H9 (cell line): ENCODE data around the gene CMTM8. TPM values are rescaled to one million over a fixed set of nuclear protein-coding genes. Genes with fewer than 3 reads are reported as not detected.

ENCODE experiments used
- DNase-seq: peaks from one replicate; pipeline ENCODE4 v3.0.0-alpha.2; 2017
- H2AFZ ChIP-seq: one replicate; pipeline ENCODE4 v1.6.1; 2013; ENCODE audit warnings: mild to moderate bottlenecking, low read length, control low read depth, moderate library complexity
- H2AK5ac ChIP-seq: 2 replicates; pipeline ENCODE4 v1.6.1; 2013; ENCODE audit warnings: low read length, control low read depth, mixed read lengths; ENCODE audit not compliant: insufficient read length
- H2BK120ac ChIP-seq: one replicate; pipeline ENCODE4 v1.6.1; 2013; ENCODE audit warnings: low read depth, mild to moderate bottlenecking, low read length, control low read depth, inconsistent platforms; ENCODE audit not compliant: poor library complexity, severe bottlenecking
- H2BK12ac ChIP-seq: 2 replicates; pipeline ENCODE4 v1.6.1; 2013; ENCODE audit warnings: low read length, control low read depth, mixed read lengths, low read depth; ENCODE audit not compliant: insufficient read length
- H2BK15ac ChIP-seq: 2 replicates; pipeline ENCODE4 v1.6.1; 2013; ENCODE audit warnings: low read depth, low read length, control low read depth
- H2BK20ac ChIP-seq: one replicate; pipeline ENCODE4 v1.6.1; 2013; ENCODE audit warnings: low read depth, mild to moderate bottlenecking, low read length, control low read depth, inconsistent platforms; ENCODE audit not compliant: poor library complexity, severe bottlenecking
- H2BK5ac ChIP-seq: 2 replicates; pipeline ENCODE4 v1.6.1; 2013; ENCODE audit warnings: low read length, control low read depth, mixed read lengths; ENCODE audit not compliant: insufficient read length
- H3K14ac ChIP-seq: 2 replicates; pipeline ENCODE4 v1.6.1; 2013; ENCODE audit warnings: low read length, control low read depth; ENCODE audit not compliant: insufficient read depth
- H3K18ac ChIP-seq: 2 replicates; pipeline ENCODE4 v1.6.1; 2013; ENCODE audit warnings: low read depth, mild to moderate bottlenecking, mixed read lengths, low read length, control low read depth; ENCODE audit not compliant: insufficient read length
- H3K23ac ChIP-seq: 2 replicates; pipeline ENCODE4 v1.6.1; 2013; ENCODE audit warnings: low read length, control low read depth, mixed read lengths, low read depth; ENCODE audit not compliant: insufficient read length
- H3K23me2 ChIP-seq: 2 replicates; pipeline ENCODE4 v1.6.1; 2013; ENCODE audit warnings: low read depth, mild to moderate bottlenecking, mixed read lengths, low read length, control low read depth; ENCODE audit not compliant: insufficient read length, poor library complexity, severe bottlenecking
- H3K27ac ChIP-seq: 2 replicates; pipeline ENCODE4 v1.5.1; 2013; ENCODE audit warnings: low read length, control low read depth, mixed read lengths, low read depth; ENCODE audit not compliant: insufficient read length
- H3K27me3 ChIP-seq: 2 replicates; pipeline ENCODE4 v1.6.1; 2013; ENCODE audit warnings: low read length, control low read depth, inconsistent platforms; ENCODE audit not compliant: insufficient read depth
- H3K4ac ChIP-seq: 2 replicates; pipeline ENCODE4 v1.6.1; 2013; ENCODE audit warnings: low read depth, mild to moderate bottlenecking, control low read depth, inconsistent platforms, low read length, moderate library complexity
- H3K4me1 ChIP-seq: 2 replicates; pipeline ENCODE4 v1.6.1; 2013; ENCODE audit warnings: low read length, control low read depth, inconsistent platforms; ENCODE audit not compliant: insufficient read depth
- H3K4me2 ChIP-seq: 2 replicates; pipeline ENCODE4 v1.6.1; 2013; ENCODE audit warnings: low read length, control low read depth, mixed read lengths; ENCODE audit not compliant: insufficient read length, insufficient read depth
- H3K56ac ChIP-seq: 2 replicates; pipeline ENCODE4 v1.6.1; 2013; ENCODE audit warnings: low read depth, mild to moderate bottlenecking, mixed read lengths, low read length, control low read depth; ENCODE audit not compliant: insufficient read length
- H3K79me1 ChIP-seq: 2 replicates; pipeline ENCODE4 v1.6.1; 2013; ENCODE audit warnings: low read depth, mild to moderate bottlenecking, moderate library complexity, low read length, control low read depth, inconsistent platforms; ENCODE audit not compliant: insufficient read depth, poor library complexity, severe bottlenecking
- H3K79me2 ChIP-seq: 2 replicates; pipeline ENCODE4 v1.6.1; 2013; ENCODE audit warnings: low read length, control low read depth, inconsistent platforms; ENCODE audit not compliant: insufficient read depth
- H3K9ac ChIP-seq: 2 replicates; pipeline ENCODE4 v1.6.1; 2013; ENCODE audit warnings: low read length, control low read depth, mixed read lengths; ENCODE audit not compliant: insufficient read length; ENCODE audit errors: extremely low read depth
- H3K9me3 ChIP-seq: one replicate; pipeline ENCODE4 v1.6.1; 2013; ENCODE audit warnings: low read depth, low read length, inconsistent platforms; ENCODE audit not compliant: control insufficient read depth
- H3T11ph ChIP-seq: one replicate; pipeline ENCODE4 v1.6.1; 2013; ENCODE audit warnings: mild to moderate bottlenecking, low read length, control low read depth, inconsistent platforms
- H4K20me1 ChIP-seq: one replicate; pipeline ENCODE4 v1.6.1; 2013; ENCODE audit not compliant: control insufficient read depth, insufficient read length, insufficient read depth
- H4K5ac ChIP-seq: 2 replicates; pipeline ENCODE4 v1.6.1; 2013; ENCODE audit warnings: low read depth, mild to moderate bottlenecking, mixed read lengths, low read length, control low read depth; ENCODE audit not compliant: insufficient read length
- H4K8ac ChIP-seq: replicated peaks from 2 replicates; pipeline ENCODE4 v1.6.1; 2013; ENCODE audit warnings: low read length, control low read depth, mixed read lengths, low read depth; ENCODE audit not compliant: insufficient read length
- H4K91ac ChIP-seq: 2 replicates; pipeline ENCODE4 v1.6.1; 2013; ENCODE audit warnings: low read depth, mild to moderate bottlenecking, moderate library complexity, mixed read lengths, low read length, control low read depth; ENCODE audit not compliant: insufficient read length
- H3K27ac Mint-ChIP-seq, 3 experiments: 2 replicates in 2 of 3; 3 replicates in 1 of 3; pipeline ENCODE4 v1.8.0; 2020 to 2021; ENCODE audit warnings: mixed read lengths in 3 of 3, mild to moderate bottlenecking in 1 of 3, moderate library complexity in 1 of 3
- H3K27me3 Mint-ChIP-seq: 2 replicates; pipeline ENCODE4 v1.8.0; 2021; ENCODE audit warnings: low read depth, mild to moderate bottlenecking, moderate library complexity, mixed read lengths
- H3K36me3 Mint-ChIP-seq, 3 experiments: 2 replicates in 2 of 3; 3 replicates in 1 of 3; pipeline ENCODE4 v1.8.0; 2020 to 2021; ENCODE audit warnings: low read depth in 3 of 3, mixed read lengths in 3 of 3; ENCODE audit not compliant: insufficient read depth in 1 of 3
- H3K4me1 Mint-ChIP-seq, 2 experiments: 2 replicates each; pipeline ENCODE4 v1.8.0; 2020; ENCODE audit warnings: mixed read lengths in 2 of 2
- H3K4me3 Mint-ChIP-seq, 2 experiments: 2 replicates in 1 of 2; 3 replicates in 1 of 2; pipeline ENCODE4 v1.8.0; 2020 to 2021; ENCODE audit warnings: mild to moderate bottlenecking in 2 of 2, mixed read lengths in 2 of 2, moderate library complexity in 1 of 2
- H3K9me3 Mint-ChIP-seq, 2 experiments: 2 replicates in 1 of 2; 3 replicates in 1 of 2; pipeline ENCODE4 v1.8.0; 2020; ENCODE audit warnings: mild to moderate bottlenecking in 2 of 2, mixed read lengths in 2 of 2, moderate library complexity in 1 of 2
- CTCF ChIP-seq: fragments of 200-600 bp; sonication (generic); conservative IDR thresholded peaks from 3 replicates; pipeline ENCODE4 v1.8.0; 2021; ENCODE audit warnings: antibody characterized with exemption, mild to moderate bottlenecking
- WGBS: extraction: QIAGEN DNeasy Blood & Tissue Kit; methylation state at CpG from one replicate; pipeline ENCODE4 v1.1.7; 2013; ENCODE audit warnings: missing lambda C conversion rate, low lambda C conversion rate, mixed read lengths; ENCODE audit not compliant: insufficient read length; ENCODE audit errors: extremely low coverage; 5-methylcytosine and 5-hydroxymethylcytosine counted together
- long read RNA-seq: library from polyadenylated mRNA; unstranded; transcript quantifications from one replicate; pipeline ENCODE4 v2.0.0, GENCODE V29; 2020
- total RNA-seq: library from RNA; stranded (reverse); gene quantifications from 2 replicates; pipeline ENCODE4 v1.2.1, GENCODE V29; 2021

CMTM8 gene, protein sequence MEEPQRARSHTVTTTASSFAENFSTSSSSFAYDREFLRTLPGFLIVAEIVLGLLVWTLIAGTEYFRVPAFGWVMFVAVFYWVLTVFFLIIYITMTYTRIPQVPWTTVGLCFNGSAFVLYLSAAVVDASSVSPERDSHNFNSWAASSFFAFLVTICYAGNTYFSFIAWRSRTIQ
- total RNA-seq = 4.0 TPM in 2 replicates
- long read RNA-seq, partial matches to known transcripts = 0 of 2 reads
- long read RNA-seq, other reads (novel, unspliced or antisense) = 1 of 2 reads

DNA sequence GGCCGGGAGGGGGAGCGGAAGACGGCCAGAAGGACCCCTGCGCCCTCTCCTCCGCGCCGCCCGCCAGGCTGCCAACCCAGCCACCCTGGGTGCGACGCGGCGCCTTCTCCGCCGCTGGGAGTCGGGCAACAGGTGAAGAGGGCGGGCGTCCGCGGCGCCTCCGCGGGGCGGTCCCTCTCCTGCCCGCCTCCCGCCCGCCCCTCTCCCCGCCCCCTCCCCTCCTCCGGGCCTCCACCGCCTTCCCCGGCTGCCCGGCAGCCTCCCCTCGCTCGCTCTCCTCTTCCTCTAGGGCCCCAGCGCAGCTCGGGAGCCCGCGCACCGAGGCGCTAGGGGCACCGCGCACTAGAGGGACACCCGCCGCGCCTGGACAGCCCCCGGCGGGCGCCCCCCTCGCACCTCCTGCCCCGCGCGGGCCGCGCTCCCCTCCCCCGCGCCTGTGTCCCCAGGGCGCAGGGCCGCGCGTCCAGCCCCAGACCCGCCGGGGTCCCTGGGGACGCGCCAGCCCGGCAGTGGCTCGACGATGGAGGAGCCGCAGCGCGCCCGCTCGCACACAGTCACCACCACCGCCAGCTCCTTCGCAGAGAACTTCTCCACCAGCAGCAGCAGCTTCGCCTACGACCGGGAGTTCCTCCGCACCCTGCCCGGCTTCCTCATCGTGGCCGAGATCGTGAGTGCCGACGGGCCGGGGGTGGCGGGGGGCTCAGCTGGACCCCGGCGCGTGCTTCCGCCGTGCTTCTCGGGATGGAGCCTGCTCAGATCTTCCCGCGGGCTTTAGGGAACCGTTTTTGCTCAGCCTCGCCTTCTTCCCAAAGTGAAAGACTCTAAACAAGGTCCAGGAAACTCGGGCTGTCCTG lies at the start of gene CMTM8:
CMTM8 (plus strand) TSS at position 228 of the 854 bp plus-strand sequence; CDS start at position 521, 293 bp downstream.
- Histone ChIP-seq H3K56ac (no peak within 1 kb of the TSS), H3K4ac (no peak within 1 kb of the TSS), H3K27ac (no peak within 1 kb of the TSS), H4K91ac (no peak within 1 kb of the TSS), H2BK12ac (no peak within 1 kb of the TSS), H3K23ac (no peak within 1 kb of the TSS), H2BK120ac (no peak within 1 kb of the TSS), H2BK5ac (no peak within 1 kb of the TSS), H3K4me2 (peak within 1 kb of the TSS; percentile 79), H4K5ac (no peak within 1 kb of the TSS), H2BK15ac (no peak within 1 kb of the TSS), H2AFZ (no peak within 1 kb of the TSS), H3K23me2 (peaks cover 13% of the 10 kb centered on the region), H4K20me1 (no peaks in the 10 kb centered on the region), H3T11ph (no peak within 1 kb of the TSS), H3K4me1 (peaks cover 4% of the 10 kb centered on the region; the same call in 1 of the 2 replicates), H3K18ac (no peak within 1 kb of the TSS), H3K14ac (no peak within 1 kb of the TSS; the same call in 1 of the 2 replicates), H3K9me3 (no peaks in the 10 kb centered on the region), H2BK20ac (no peak within 1 kb of the TSS), H4K8ac (no peak within 1 kb of the TSS), H2AK5ac (no peak within 1 kb of the TSS), H3K9ac (no peak within 1 kb of the TSS), H3K79me1 (no peaks in the 10 kb centered on the region), H3K27me3 (peaks cover 4% of the 10 kb centered on the region; the same call in 1 of the 2 replicates), H3K79me2 (peaks cover 3% of the 10 kb centered on the region; the same call in 1 of the 2 replicates)
- Mint-ChIP-seq H3K4me1 (peaks cover 24 to 29% of the 10 kb centered on the region in 2 experiments), H3K27ac (no peak within 1 kb of the TSS), H3K27me3 (peaks cover 42% of the 10 kb centered on the region), H3K4me3 (peak within 1 kb of the TSS; percentile 83 to 88), H3K36me3 (peaks cover 0 to 19% (median 10%) of the 10 kb centered on the region in 3 experiments; a peak in 6 of 7 replicates), H3K9me3 (peaks cover 13 to 15% of the 10 kb centered on the region in 2 experiments)
- peak; percentile 84 for DNase-seq
- WGBS = no CpG with 5 or more reads among the region's 96 CpGs
- TF ChIP-seq CTCF = no peak
